WERI-Rb-1 (cell line): ENCODE data around the gene EPHA3.
A peak's percentile ranks its signal among the peaks of the same experiment; 100 is the strongest.

ENCODE experiments used
- DNase-seq: peaks from one replicate; pipeline ENCODE4 v3.0.0-alpha.2; 2020
- H3K27ac ChIP-seq: fragments of 250-450 bp; sonication (Bioruptor Pico); 2 replicates; pipeline ENCODE4 v1.5.1; 2020; ENCODE audit warnings: mild to moderate bottlenecking, moderate library complexity
- H3K27me3 ChIP-seq: fragments of 250-450 bp; sonication (Bioruptor Pico); 2 replicates; pipeline ENCODE4 v1.5.1; 2021; ENCODE audit warnings: mild to moderate bottlenecking, low read depth, moderate library complexity; ENCODE audit not compliant: insufficient read depth, severe bottlenecking
- H3K36me3 ChIP-seq: fragments of 250-450 bp; sonication (Bioruptor Pico); 2 replicates; pipeline ENCODE4 v1.5.1; 2020; ENCODE audit warnings: mild to moderate bottlenecking, moderate library complexity
- H3K4me3 ChIP-seq: 2 replicates; pipeline ENCODE4 v1.5.1; 2011; ENCODE audit warnings: low read depth, mild to moderate bottlenecking, control low read depth, low read length
- H3K9me3 ChIP-seq: fragments of 250-450 bp; sonication (Bioruptor Pico); 2 replicates; pipeline ENCODE4 v1.5.1; 2021; ENCODE audit warnings: mild to moderate bottlenecking, moderate library complexity; ENCODE audit not compliant: severe bottlenecking
- TF ChIP-seq, protein P1 (sequence below): IDR thresholded peaks from 2 replicates; pipeline ENCODE4 v1.5.1; 2011; ENCODE audit warnings: low read depth, mild to moderate bottlenecking, control low read depth, inconsistent platforms, low read length

EPHA3 gene

DNA sequence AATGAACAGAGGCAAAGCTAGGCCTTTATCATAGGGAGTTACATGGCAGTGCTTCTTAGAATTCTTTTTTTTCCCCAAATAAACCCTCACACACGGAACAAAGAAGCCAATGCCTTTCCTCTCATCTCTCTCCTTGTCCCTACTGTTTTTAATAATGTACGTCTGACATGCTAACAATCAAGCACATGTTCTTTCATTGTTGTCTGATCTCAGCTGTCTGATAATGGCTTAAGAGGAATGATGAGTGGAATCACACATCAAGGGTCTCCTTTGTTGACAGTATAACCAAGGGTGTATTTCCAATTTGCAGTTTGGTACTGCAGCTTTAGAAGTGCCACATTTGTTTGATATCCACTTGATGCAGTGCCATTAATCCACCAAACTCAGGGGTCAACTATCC lies 34.8 kb upstream of the EPHA3 start:
- no peaks in the 10 kb centered on the region for H3K27me3 ChIP-seq
- H3K27ac ChIP-seq, result no peak overlapping the region
- H3K36me3 ChIP-seq, result no peaks in the 10 kb centered on the region
- TF ChIP-seq, protein P1, sequence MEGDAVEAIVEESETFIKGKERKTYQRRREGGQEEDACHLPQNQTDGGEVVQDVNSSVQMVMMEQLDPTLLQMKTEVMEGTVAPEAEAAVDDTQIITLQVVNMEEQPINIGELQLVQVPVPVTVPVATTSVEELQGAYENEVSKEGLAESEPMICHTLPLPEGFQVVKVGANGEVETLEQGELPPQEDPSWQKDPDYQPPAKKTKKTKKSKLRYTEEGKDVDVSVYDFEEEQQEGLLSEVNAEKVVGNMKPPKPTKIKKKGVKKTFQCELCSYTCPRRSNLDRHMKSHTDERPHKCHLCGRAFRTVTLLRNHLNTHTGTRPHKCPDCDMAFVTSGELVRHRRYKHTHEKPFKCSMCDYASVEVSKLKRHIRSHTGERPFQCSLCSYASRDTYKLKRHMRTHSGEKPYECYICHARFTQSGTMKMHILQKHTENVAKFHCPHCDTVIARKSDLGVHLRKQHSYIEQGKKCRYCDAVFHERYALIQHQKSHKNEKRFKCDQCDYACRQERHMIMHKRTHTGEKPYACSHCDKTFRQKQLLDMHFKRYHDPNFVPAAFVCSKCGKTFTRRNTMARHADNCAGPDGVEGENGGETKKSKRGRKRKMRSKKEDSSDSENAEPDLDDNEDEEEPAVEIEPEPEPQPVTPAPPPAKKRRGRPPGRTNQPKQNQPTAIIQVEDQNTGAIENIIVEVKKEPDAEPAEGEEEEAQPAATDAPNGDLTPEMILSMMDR, result no peak
- H3K9me3 ChIP-seq, result peaks cover 5% of the 10 kb centered on the region
- H3K4me3 ChIP-seq, result no peak overlapping the region
- no peak for DNase-seq

DNA sequence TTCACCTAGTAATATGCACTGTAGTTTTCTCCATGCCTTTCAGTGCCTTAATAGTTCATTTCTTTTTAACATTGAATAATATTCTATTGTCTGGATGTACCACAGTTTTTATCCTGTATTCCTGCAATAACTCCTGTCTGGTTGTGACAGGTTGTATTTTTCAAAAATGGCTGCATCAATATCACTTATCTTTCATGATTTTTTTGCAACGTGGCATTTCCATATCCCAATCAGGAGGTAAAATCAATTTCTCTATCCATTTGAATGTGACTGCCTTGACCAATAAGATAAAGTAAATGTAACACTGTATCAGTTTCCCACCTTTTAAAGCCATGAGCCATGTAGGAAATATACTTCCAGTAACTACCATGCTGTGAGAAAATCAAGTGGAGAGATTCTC lies 27.5 kb upstream of the EPHA3 start:
- no peaks in the 10 kb centered on the region for H3K36me3 ChIP-seq
- no peaks in the 10 kb centered on the region for H3K27me3 ChIP-seq
- TF ChIP-seq, protein P1, result no peak
- DNase-seq, result no peak
- no peak overlapping the region for H3K4me3 ChIP-seq
- H3K27ac ChIP-seq, result no peak overlapping the region
- peaks cover 5% of the 10 kb centered on the region for H3K9me3 ChIP-seq

DNA sequence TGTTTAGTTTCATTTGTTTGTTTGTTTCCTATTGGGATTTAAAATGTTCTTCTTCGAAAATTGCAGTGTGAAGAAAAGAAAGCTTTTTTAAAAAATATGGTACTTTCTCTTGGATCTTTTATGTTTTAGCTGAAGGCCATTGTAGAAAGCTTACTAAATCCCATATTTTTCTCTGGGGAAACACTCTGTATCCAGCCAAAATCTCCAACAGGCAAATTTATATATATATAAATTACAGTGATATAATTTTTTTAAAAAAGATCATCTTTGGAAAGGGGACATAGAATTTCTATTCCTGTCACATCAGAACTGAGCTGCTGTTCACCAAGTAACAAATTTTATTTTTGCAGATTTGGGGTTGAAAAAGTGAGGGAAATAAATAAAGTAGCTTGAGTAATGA lies 19.6 kb upstream of the EPHA3 start:
- TF ChIP-seq, protein P1, result no peak
- Histone ChIP-seq H3K27ac (no peak overlapping the region), H3K9me3 (no peaks in the 10 kb centered on the region), H3K27me3 (no peaks in the 10 kb centered on the region), H3K4me3 (no peak overlapping the region), H3K36me3 (no peaks in the 10 kb centered on the region)
- DNase-seq, result no peak

GRCh38 chr3:89098173-89098572 lies 9.2 kb upstream of the EPHA3 start:
- Histone ChIP-seq H3K4me3 (no peak overlapping the region), H3K9me3 (no peaks in the 10 kb centered on the region), H3K36me3 (no peaks in the 10 kb centered on the region), H3K27ac (no peak overlapping the region), H3K27me3 (no peaks in the 10 kb centered on the region)
- DNase-seq, result no peak
- TF ChIP-seq, protein P1, result no peak

- DNase-seq, result peak; percentile 49
- Histone ChIP-seq H3K4me3 (no peak overlapping the region), H3K27ac (no peak overlapping the region), H3K27me3 (no peaks in the 10 kb centered on the region), H3K9me3 (no peaks in the 10 kb centered on the region), H3K36me3 (no peaks in the 10 kb centered on the region)
- TF ChIP-seq, protein P1, result peak; percentile 77
These were observed 8.3 kb upstream of the EPHA3 start for GRCh38 chr3:89098964-89099585.

- Histone ChIP-seq H3K36me3 (no peaks in the 10 kb centered on the region), H3K27me3 (no peaks in the 10 kb centered on the region), H3K9me3 (no peaks in the 10 kb centered on the region), H3K27ac (no peak overlapping the region), H3K4me3 (no peak overlapping the region)
- no peak for DNase-seq
- TF ChIP-seq, protein P1, result no peak
These were observed 6.2 kb upstream of the EPHA3 start for GRCh38 chr3:89101251-89101650.
